ENCODE results near the gene MINDY4.

GRCh38 chr7:30912986-30913811 is 142.0 kb downstream of the MINDY4 start:
- TF ChIP-seq JUND (IDR thresholded peaks at IDR 0.05) (no peak), CTCF (IDR thresholded peaks at IDR 0.05; ENCODE audit: low read depth, low read length, missing input control) (no peak), REST (IDR thresholded peaks at IDR 0.05) (no peak)
